Nucleus accumbens (tissue), 56 donors: ENCODE results near the gene FDX2.
A peak's percentile ranks its signal among the peaks of the same experiment; 100 is the strongest.

ENCODE experiments used
- DNase-seq, 56 donors: peaks; one replicate each; lab custom pipeline; 2025; lab: John Stamatoyannopoulos, UW

FDX2 gene

DNA sequence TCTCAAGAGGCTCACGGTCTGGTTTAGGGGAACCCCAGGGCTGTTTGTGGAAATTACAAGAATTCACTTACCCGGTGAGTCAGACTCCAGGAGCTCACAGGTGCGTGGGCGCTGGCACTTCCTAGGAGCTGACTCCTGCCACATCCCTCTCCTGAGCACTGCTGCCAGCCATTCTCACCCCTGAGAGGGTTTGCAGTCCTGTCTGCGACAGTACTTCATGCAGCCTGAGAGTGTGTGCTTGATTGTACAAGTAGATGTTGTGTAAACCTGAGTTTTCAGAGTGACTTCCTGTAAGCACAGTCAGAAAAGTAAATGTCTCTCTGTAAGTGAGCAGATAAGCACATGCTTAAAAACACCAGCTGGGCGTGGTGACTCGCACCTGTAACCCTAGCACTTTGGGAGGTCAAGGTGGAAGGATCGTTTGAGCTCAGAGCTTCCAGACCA is 55.7 kb downstream of the FDX2 start:
- peak in 35 of 56 donors; percentile 2 to 80 (median 38) for DNase-seq
